ENCODE data around the gene MTX1.

Gene MTX1

DNA sequence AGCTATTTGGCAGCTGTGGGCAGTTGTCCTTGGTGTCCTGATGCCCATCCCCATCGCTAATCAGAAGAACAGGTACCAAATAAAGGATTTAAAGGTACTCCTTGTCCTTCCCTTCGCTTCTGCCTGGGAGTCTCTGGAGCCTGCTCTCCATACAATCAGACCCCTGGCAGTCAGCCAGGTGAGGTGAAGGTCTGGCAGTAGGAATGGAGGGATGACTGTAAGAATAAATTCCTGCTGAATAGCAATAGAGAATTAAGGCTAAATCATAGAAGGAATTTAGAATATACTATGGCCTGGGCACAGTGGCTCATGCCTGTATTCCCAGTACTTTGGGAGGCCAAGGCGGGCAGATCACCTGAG, 10.0 kb upstream of the MTX1 start:
- Histone ChIP-seq H3K9me3 (ENCODE audit: low read length) (no peaks in the 10 kb centered on the region), H3K27me3 (ENCODE audit: insufficient read depth, low read length) (no peaks in the 10 kb centered on the region), H3K4me3 (ENCODE audit: low read length) (no peak overlapping the region), H3K36me3 (ENCODE audit: insufficient read depth, low read length) (peaks cover 68% of the 10 kb centered on the region), H3K4me1 (ENCODE audit: insufficient read depth, low read length) (peaks cover 30% of the 10 kb centered on the region), H2AFZ (ENCODE audit: low read depth, low read length) (no peak overlapping the region)

DNA sequence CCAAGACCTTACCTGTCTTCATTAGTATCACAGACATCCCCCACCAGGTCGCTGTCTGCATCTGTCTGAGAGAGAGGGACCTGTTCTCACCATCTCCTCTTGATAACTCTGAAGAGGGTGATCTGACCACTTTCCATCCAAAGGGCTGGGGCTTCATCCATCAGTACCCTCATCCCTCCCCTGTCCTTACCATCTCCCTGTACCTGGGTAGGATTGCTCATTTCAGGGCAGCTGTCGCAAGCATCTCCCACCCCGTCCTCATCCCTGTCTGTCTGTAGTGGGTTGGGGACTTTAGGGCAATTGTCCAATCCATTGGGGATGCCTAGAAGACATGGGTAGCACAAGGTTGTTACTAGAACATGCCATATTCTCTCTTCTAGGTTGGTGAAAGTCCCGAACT, 8.7 kb upstream of the MTX1 start:
- Histone ChIP-seq H3K36me3 (ENCODE audit: insufficient read depth, low read length) (peaks cover 69% of the 10 kb centered on the region), H2AFZ (ENCODE audit: low read depth, low read length) (no peak overlapping the region), H3K9me3 (ENCODE audit: low read length) (no peaks in the 10 kb centered on the region), H3K27me3 (ENCODE audit: insufficient read depth, low read length) (no peaks in the 10 kb centered on the region), H3K4me1 (ENCODE audit: insufficient read depth, low read length) (peaks cover 25% of the 10 kb centered on the region), H3K4me3 (ENCODE audit: low read length) (no peak overlapping the region)

DNA sequence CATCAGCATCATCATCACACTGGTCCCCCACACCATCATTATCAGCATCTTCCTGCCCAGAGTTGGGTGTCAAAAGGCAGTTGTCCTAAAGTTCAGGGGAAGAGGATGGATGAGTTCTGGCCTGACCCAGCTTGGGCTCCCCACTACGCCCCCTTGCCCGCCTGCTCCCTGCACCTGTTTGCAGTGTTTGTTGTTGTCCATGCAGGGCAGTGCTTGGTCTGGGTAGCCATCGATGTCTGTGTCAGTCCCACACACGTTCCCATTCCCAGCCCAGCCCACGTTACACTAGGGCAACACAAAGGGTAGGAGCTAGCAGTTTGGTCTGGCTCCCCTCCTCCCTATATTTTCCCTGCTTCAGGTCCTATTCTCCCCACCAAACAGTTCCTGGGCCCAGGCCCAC, 7.6 kb upstream of the MTX1 start:
- H2AFZ ChIP-seq (ENCODE audit: low read depth, low read length), result no peak overlapping the region
- H3K27me3 ChIP-seq (ENCODE audit: insufficient read depth, low read length), result no peaks in the 10 kb centered on the region
- H3K4me3 ChIP-seq (ENCODE audit: low read length), result no peak overlapping the region
- no peaks in the 10 kb centered on the region for H3K9me3 ChIP-seq (ENCODE audit: low read length)
- H3K4me1 ChIP-seq (ENCODE audit: insufficient read depth, low read length), result peaks cover 29% of the 10 kb centered on the region
- peaks cover 75% of the 10 kb centered on the region for H3K36me3 ChIP-seq (ENCODE audit: insufficient read depth, low read length)

DNA sequence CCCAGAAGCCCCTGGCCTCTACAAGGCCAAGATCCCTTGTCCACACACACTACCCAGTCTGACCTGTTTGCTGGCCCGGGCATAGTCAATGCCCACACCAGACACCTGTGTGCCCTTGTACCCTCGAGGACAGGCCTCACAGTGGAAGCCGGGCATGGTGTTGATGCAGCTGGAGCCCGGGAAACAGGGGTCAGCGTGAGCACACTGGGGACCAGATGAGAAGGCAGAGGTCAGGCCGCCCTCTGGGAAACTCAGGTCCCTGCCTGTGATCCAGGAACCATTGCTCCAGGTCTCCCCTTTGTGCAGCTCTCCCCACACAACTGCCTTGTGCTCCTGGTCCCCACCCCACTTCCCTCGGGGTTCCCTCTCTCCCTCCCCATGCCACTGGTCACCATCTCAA, 6.3 kb upstream of the MTX1 start:
- no peak overlapping the region for H3K4me3 ChIP-seq (ENCODE audit: low read length)
- H2AFZ ChIP-seq (ENCODE audit: low read depth, low read length), result no peak overlapping the region
- H3K36me3 ChIP-seq (ENCODE audit: insufficient read depth, low read length), result peaks cover 67% of the 10 kb centered on the region
- H3K27me3 ChIP-seq (ENCODE audit: insufficient read depth, low read length), result no peaks in the 10 kb centered on the region
- no peaks in the 10 kb centered on the region for H3K9me3 ChIP-seq (ENCODE audit: low read length)
- H3K4me1 ChIP-seq (ENCODE audit: insufficient read depth, low read length), result peaks cover 25% of the 10 kb centered on the region

- H3K36me3 ChIP-seq (ENCODE audit: insufficient read depth, low read length), result peaks cover 60% of the 10 kb centered on the region
These were observed 5.6 kb upstream of the MTX1 start for GRCh38 chr1:155202731-155203515.

GRCh38 chr1:155205035-155205434, 3.5 kb upstream of the MTX1 start:
- Histone ChIP-seq H3K36me3 (ENCODE audit: insufficient read depth, low read length) (peaks cover 44% of the 10 kb centered on the region), H3K4me3 (ENCODE audit: low read length) (no peak overlapping the region), H3K27me3 (ENCODE audit: insufficient read depth, low read length) (no peaks in the 10 kb centered on the region), H3K4me1 (ENCODE audit: insufficient read depth, low read length) (peaks cover 29% of the 10 kb centered on the region), H3K9me3 (ENCODE audit: low read length) (no peaks in the 10 kb centered on the region), H2AFZ (ENCODE audit: low read depth, low read length) (no peak overlapping the region)

More at GRCh38 chr1:155202731-155203515, 5.6 kb upstream of the MTX1 start:
- peaks cover 23% of the 10 kb centered on the region for H3K4me1 ChIP-seq (ENCODE audit: insufficient read depth, low read length)
- H3K4me3 ChIP-seq (ENCODE audit: low read length), result no peak overlapping the region
- no peak overlapping the region for H2AFZ ChIP-seq (ENCODE audit: low read depth, low read length)
- H3K9me3 ChIP-seq (ENCODE audit: low read length), result no peaks in the 10 kb centered on the region
- no peaks in the 10 kb centered on the region for H3K27me3 ChIP-seq (ENCODE audit: insufficient read depth, low read length)

DNA sequence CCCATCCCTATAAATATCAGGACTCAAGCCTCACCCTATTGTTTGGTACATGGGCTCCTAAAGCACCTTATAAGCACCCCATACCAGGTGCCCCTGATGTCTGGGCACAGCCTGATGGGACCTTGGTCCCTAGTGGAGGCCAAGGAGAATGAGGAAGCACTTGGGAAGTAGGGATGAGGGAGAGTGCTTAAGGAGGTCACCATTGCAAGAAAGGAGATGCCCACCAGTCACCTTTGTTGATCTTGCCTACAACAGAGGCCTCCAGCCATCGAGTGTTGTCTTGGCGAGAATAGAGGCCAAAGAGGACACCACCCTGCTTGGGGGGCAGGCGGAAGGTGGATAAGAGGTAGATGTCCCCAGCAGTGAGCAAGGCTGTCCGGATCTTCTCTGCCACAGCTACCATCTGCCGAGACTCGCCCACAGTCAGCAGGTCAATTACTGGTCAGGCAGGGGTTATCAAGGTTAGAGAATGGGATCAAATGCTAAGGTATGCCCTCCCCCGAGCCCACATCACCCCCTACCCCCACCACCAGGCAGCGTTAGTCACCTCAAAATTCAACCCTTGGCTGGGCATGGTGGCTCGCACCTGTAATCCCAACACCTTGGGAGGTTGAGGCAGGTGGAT, 2.4 kb upstream of the MTX1 start:
- no peaks in the 10 kb centered on the region for H3K27me3 ChIP-seq (ENCODE audit: insufficient read depth, low read length)
- no peaks in the 10 kb centered on the region for H3K9me3 ChIP-seq (ENCODE audit: low read length)
- no peak overlapping the region for H3K4me3 ChIP-seq (ENCODE audit: low read length)
- no peak overlapping the region for H2AFZ ChIP-seq (ENCODE audit: low read depth, low read length)
- peaks cover 32% of the 10 kb centered on the region for H3K4me1 ChIP-seq (ENCODE audit: insufficient read depth, low read length)
- peaks cover 33% of the 10 kb centered on the region for H3K36me3 ChIP-seq (ENCODE audit: insufficient read depth, low read length)

GRCh38 chr1:155206891-155207805, 1.3 kb upstream of the MTX1 start:
- Histone ChIP-seq H3K9me3 (ENCODE audit: low read length) (no peaks in the 10 kb centered on the region), H3K4me3 (ENCODE audit: low read length) (peak overlapping the region; percentile 66), H3K36me3 (ENCODE audit: insufficient read depth, low read length) (peaks cover 28% of the 10 kb centered on the region), H2AFZ (ENCODE audit: low read depth, low read length) (no peak overlapping the region), H3K4me1 (ENCODE audit: insufficient read depth, low read length) (peaks cover 30% of the 10 kb centered on the region), H3K27me3 (ENCODE audit: insufficient read depth, low read length) (no peaks in the 10 kb centered on the region)

- Histone ChIP-seq H3K4me1 (ENCODE audit: insufficient read depth, low read length) (peaks cover 30% of the 10 kb centered on the region), H2AFZ (ENCODE audit: low read depth, low read length) (no peak within 1 kb of the TSS), H3K4me3 (ENCODE audit: low read length) (peak within 1 kb of the TSS; percentile 66), H3K9me3 (ENCODE audit: low read length) (no peaks in the 10 kb centered on the region), H3K36me3 (ENCODE audit: insufficient read depth, low read length) (peaks cover 21% of the 10 kb centered on the region), H3K27me3 (ENCODE audit: insufficient read depth, low read length) (no peaks in the 10 kb centered on the region)
These were observed 522 bp upstream of the MTX1 start, which contains the start of gene THBS3 for GRCh38 chr1:155207806-155208540. Gene THBS3 (minus strand): TSS chr1:155207897. CDS start chr1:155207876, 21 bp downstream.

- H3K9me3 ChIP-seq (ENCODE audit: low read length), result no peaks in the 10 kb centered on the region
- H3K36me3 ChIP-seq (ENCODE audit: insufficient read depth, low read length), result peaks cover 15% of the 10 kb centered on the region
- no peaks in the 10 kb centered on the region for H3K27me3 ChIP-seq (ENCODE audit: insufficient read depth, low read length)
- peak overlapping the region; percentile 66 for H3K4me3 ChIP-seq (ENCODE audit: low read length)
- peaks cover 30% of the 10 kb centered on the region for H3K4me1 ChIP-seq (ENCODE audit: insufficient read depth, low read length)
- peak overlapping the region; percentile 36 for H2AFZ ChIP-seq (ENCODE audit: low read depth, low read length)
These were observed 822 bp downstream of the MTX1 start for GRCh38 chr1:155209312-155209721.

DNA sequence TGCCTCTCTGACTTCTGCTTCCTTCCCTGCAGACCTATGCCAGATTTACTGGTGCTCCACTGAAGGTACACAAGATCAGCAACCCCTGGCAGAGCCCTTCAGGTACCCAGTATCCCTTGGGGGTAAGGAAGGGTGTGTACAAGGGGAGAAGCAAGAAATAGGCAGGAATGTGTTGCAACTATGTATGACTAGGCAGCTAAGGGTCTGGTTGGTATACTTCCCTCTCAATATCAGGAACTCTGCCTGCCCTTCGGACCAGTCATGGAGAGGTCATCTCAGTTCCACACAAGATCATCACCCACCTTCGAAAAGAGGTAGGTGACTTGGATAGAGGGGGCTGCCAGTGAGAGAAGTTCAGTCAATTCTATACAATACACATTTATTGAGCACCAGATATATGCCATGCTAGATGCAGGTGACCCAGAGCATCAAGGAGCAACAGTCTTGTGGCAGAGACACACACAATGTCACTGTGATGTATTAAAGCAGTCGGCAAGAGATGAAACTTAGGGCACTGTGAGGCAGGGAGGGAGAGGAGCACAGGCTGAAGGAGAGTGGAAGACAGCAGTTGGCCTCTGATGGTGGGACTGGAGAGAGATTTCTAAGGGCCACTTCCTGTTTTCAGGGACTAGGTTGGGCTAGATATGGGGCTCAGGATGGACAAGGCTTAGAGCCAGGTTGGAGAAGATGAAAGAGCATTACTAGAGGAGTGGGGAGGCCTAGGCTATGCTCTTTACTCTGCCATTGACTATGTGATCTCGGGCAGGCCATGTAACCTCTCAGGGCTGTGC, 2.0 kb downstream of the MTX1 start:
- H3K27me3 ChIP-seq (ENCODE audit: insufficient read depth, low read length), result no peaks in the 10 kb centered on the region
- H3K4me1 ChIP-seq (ENCODE audit: insufficient read depth, low read length), result peaks cover 30% of the 10 kb centered on the region
- peak overlapping the region; percentile 66 for H3K4me3 ChIP-seq (ENCODE audit: low read length)
- H2AFZ ChIP-seq (ENCODE audit: low read depth, low read length), result no peak overlapping the region
- peaks cover 15% of the 10 kb centered on the region for H3K36me3 ChIP-seq (ENCODE audit: insufficient read depth, low read length)
- H3K9me3 ChIP-seq (ENCODE audit: low read length), result no peaks in the 10 kb centered on the region
